GM12891 (cell line): Measurements from ENCODE around the gene PRKAR2A.

ENCODE experiments used
- POLR2A ChIP-seq: IDR thresholded peaks from 2 replicates; pipeline ENCODE4 v1.6.1; 2011; ENCODE audit warnings: low read depth, low read length, control low read depth
- POLR2AphosphoS5 ChIP-seq: IDR thresholded peaks from 2 replicates; pipeline ENCODE4 v1.6.1; 2011; ENCODE audit warnings: low read depth, low read length, control low read depth
- POU2F2 ChIP-seq: IDR thresholded peaks from 2 replicates; pipeline ENCODE4 v1.6.1; 2011; ENCODE audit warnings: low read depth, mild to moderate bottlenecking, control low read depth, low read length, moderate library complexity
- SPI1 ChIP-seq: IDR thresholded peaks from 2 replicates; pipeline ENCODE4 v1.6.1; 2011; ENCODE audit warnings: low read depth, low read length, control low read depth
- TAF1 ChIP-seq: IDR thresholded peaks from 2 replicates; pipeline ENCODE4 v1.6.1; 2011; ENCODE audit warnings: low read depth, low read length, control low read depth

GRCh38 chr3:48762816-48763215 lies 84.9 kb downstream of the PRKAR2A start:
- TF ChIP-seq POLR2AphosphoS5 (no peak), POLR2A (no peak), TAF1 (no peak), POU2F2 (no peak), SPI1 (no peak)
